ENCODE measurements around the gene POU2AF2.
"Not testable (repeated sequence)": the region's sequence is repeated elsewhere in the genome, so short reads cannot be mapped to it uniquely, and the experiment has no call there.

Gene POU2AF2

GRCh38 chr11:111230122-111230465 is 15.4 kb upstream of the POU2AF2 start:
- no peak for TF ChIP-seq ZNF274 (IDR thresholded peaks at IDR 0.05; ENCODE audit: low read depth, low read length)
- H3K4me3 ChIP-seq (ENCODE audit: low read length): no peak overlapping the region

- no peak for TF ChIP-seq ZNF274 (IDR thresholded peaks at IDR 0.05; ENCODE audit: low read depth, low read length)
- H3K4me3 ChIP-seq (ENCODE audit: low read length): no peak overlapping the region
These were observed 13.7 kb upstream of the POU2AF2 start for GRCh38 chr11:111231836-111232235.

- H3K4me3 ChIP-seq (ENCODE audit: low read length): no peak overlapping the region
- no peak for TF ChIP-seq ZNF274 (IDR thresholded peaks at IDR 0.05; ENCODE audit: low read depth, low read length)
These were observed 9.1 kb upstream of the POU2AF2 start for GRCh38 chr11:111236383-111236782.

- H3K4me3 ChIP-seq (ENCODE audit: low read length): no peak overlapping the region
- no peak for TF ChIP-seq ZNF274 (IDR thresholded peaks at IDR 0.05; ENCODE audit: low read depth, low read length)
These were observed 7.6 kb upstream of the POU2AF2 start for GRCh38 chr11:111237926-111238325.

- no peak for TF ChIP-seq ZNF274 (IDR thresholded peaks at IDR 0.05; ENCODE audit: low read depth, low read length)
- no peak overlapping the region for H3K4me3 ChIP-seq (ENCODE audit: low read length)
These were observed 1.4 kb downstream of the POU2AF2 start for GRCh38 chr11:111246956-111247355.

GRCh38 chr11:111250936-111251335 is 5.4 kb downstream of the POU2AF2 start:
- TF ChIP-seq ZNF274 (IDR thresholded peaks at IDR 0.05; ENCODE audit: low read depth, low read length): no peak

GRCh38 chr11:111253131-111253530 is 7.6 kb downstream of the POU2AF2 start:
- TF ChIP-seq ZNF274 (IDR thresholded peaks at IDR 0.05; ENCODE audit: low read depth, low read length): no peak
- no peak overlapping the region for H3K4me3 ChIP-seq (ENCODE audit: low read length)

More at GRCh38 chr11:111250936-111251335, 5.4 kb downstream of the POU2AF2 start:
- no peak overlapping the region for H3K4me3 ChIP-seq (ENCODE audit: low read length)

- no peak for TF ChIP-seq ZNF274 (IDR thresholded peaks at IDR 0.05; ENCODE audit: low read depth, low read length)
- no peak overlapping the region for H3K4me3 ChIP-seq (ENCODE audit: low read length)
These were observed 8.1 kb downstream of the POU2AF2 start for GRCh38 chr11:111253630-111254029.

- no peak overlapping the region for H3K4me3 ChIP-seq (ENCODE audit: low read length)
- TF ChIP-seq ZNF274 (IDR thresholded peaks at IDR 0.05; ENCODE audit: low read depth, low read length): no peak
These were observed 12.5 kb downstream of the POU2AF2 start for GRCh38 chr11:111258046-111258445.

- no peak overlapping the region for H3K4me3 ChIP-seq (ENCODE audit: low read length)
- TF ChIP-seq ZNF274 (IDR thresholded peaks at IDR 0.05; ENCODE audit: low read depth, low read length): no peak
These were observed 14.4 kb downstream of the POU2AF2 start for GRCh38 chr11:111259896-111260295.

- no peak for TF ChIP-seq ZNF274 (IDR thresholded peaks at IDR 0.05; ENCODE audit: low read depth, low read length)
- H3K4me3 ChIP-seq (ENCODE audit: low read length): no peak overlapping the region
These were observed 15.3 kb downstream of the POU2AF2 start for GRCh38 chr11:111260811-111261210.

GRCh38 chr11:111264646-111265045 is 19.1 kb downstream of the POU2AF2 start:
- TF ChIP-seq ZNF274 (IDR thresholded peaks at IDR 0.05; ENCODE audit: low read depth, low read length): no peak
- no peak overlapping the region for H3K4me3 ChIP-seq (ENCODE audit: low read length)

GRCh38 chr11:111265421-111265820 is 19.9 kb downstream of the POU2AF2 start:
- H3K4me3 ChIP-seq (ENCODE audit: low read length): no peak overlapping the region
- TF ChIP-seq ZNF274 (IDR thresholded peaks at IDR 0.05; ENCODE audit: low read depth, low read length): no peak

- not testable (repeated sequence) for H3K4me3 ChIP-seq (ENCODE audit: low read length)
These were observed 22.8 kb downstream of the POU2AF2 start for GRCh38 chr11:111268303-111268702.

- TF ChIP-seq ZNF274 (IDR thresholded peaks at IDR 0.05; ENCODE audit: low read depth, low read length): no peak
- no peak overlapping the region for H3K4me3 ChIP-seq (ENCODE audit: low read length)
These were observed 23.8 kb downstream of the POU2AF2 start for GRCh38 chr11:111269146-111269868.

- no peak for TF ChIP-seq ZNF274 (IDR thresholded peaks at IDR 0.05; ENCODE audit: low read depth, low read length)
- no peak overlapping the region for H3K4me3 ChIP-seq (ENCODE audit: low read length)
These were observed 26.9 kb downstream of the POU2AF2 start for GRCh38 chr11:111272420-111272819.
